Fibroblast of skin of right quadriceps (primary cell): Measurements from ENCODE around the gene UQCC2.

Experiments used
- DNase-seq: peaks from one replicate; pipeline ENCODE4 v3.0.0-alpha.2; 2013

The UQCC2 gene

GRCh38 chr6:33704215-33705066 is 7.1 kb downstream of the UQCC2 start:
- DNase-seq: no peak

DNA sequence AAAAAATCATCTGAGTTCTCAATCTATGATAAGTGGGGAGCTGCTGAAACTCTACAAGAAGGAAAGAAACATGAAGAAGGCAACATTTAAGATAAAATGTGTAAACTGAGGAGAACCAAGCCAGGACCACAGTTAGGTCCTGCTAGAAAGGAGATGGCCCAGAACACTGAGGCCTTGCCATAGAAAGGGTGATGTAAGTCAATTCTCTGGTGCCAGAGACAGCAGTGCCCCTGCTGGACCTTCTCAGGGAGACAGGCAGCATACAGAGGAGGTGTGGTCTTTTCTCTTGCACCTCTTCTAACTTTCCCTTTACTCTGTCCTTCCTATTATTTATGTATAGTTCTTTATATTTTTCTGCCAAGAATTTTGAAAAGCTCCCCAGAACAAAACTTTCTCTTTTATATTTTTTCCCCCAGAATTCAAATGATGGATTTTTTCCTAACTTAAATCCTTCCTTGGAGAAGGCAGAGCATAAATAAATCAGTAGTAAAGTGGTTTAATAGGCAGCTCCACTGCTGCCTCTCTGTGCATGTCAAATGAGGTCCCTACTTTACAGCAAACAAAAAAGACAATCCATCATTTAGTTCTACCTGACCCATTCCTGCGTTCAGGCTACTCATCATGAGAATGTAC is 9.0 kb downstream of the UQCC2 start:
- DNase-seq: peak; percentile 48

DNA sequence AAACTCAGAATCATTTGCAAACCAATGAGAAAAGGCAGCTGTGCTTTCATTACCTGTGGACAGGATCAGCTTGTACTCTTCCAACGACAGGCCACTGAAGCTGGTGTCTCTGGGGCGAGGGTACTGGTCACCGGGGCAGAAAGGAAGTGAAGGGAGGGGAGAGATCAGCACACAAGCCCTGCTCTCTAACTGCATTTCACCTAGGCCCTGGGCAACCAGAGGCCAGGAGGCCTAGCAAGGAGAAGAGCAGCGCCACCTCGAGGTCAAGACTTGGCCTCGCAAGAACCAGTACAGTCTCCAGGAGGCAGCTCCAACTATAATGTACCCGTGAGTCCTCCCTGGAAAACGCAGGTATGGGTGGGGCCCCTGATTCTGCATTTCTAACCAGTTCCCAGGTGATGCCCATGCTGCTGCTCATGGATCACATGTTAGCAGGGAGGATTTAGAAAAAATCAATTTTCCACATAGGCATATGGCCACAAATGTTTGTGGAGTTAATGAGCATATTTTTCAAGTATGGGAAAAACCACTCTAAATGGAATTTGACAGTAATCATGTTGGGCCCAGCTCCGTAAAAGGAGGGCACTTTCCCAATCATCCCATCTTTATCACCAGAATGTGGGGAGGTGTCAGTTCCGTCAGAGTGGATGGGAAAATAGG is 11.0 kb downstream of the UQCC2 start:
- DNase-seq: peak; percentile 55

GRCh38 chr6:33699739-33700138 is 11.8 kb downstream of the UQCC2 start:
- DNase-seq: no peak

DNA sequence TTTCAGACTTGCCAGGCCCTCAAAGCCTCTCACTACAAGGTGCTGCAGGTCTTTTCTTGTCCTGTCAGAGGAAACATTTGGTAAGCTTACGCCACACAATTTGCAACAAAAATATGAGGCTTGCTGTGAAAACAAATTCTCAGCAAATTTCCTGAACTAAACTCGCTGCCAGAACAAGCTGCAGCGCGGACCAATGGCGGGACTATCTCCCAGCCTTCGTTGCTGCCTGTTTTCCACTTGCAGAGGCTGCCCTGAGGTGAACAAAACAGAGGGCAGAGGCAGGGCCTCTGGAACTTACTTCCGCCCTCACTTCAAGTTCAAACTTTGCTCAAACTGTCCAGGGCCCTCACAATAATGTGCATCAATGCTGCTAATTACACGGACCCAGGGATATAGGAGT is 12.4 kb downstream of the UQCC2 start:
- DNase-seq: no peak

DNA sequence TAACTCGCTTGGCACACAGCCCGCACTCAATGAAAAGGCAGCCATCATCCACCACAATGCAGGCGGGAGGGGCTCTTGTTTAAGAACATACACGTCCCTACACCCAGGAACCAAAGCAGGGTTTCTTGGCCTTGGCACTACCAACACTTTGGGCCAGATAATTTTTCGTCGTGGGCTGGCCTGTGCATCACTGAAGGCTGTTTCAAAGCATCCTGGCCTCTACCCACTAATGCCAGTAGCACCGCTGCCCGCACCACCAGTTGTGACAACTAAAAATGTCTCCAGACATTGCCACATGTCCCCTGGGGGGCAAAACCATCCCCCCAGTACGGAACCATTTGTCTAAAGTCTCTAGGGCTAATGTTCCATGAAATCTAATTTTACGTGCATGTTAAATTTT is 13.0 kb downstream of the UQCC2 start:
- no peak for DNase-seq

GRCh38 chr6:33697845-33698244 is 13.7 kb downstream of the UQCC2 start:
- DNase-seq: no peak

DNA sequence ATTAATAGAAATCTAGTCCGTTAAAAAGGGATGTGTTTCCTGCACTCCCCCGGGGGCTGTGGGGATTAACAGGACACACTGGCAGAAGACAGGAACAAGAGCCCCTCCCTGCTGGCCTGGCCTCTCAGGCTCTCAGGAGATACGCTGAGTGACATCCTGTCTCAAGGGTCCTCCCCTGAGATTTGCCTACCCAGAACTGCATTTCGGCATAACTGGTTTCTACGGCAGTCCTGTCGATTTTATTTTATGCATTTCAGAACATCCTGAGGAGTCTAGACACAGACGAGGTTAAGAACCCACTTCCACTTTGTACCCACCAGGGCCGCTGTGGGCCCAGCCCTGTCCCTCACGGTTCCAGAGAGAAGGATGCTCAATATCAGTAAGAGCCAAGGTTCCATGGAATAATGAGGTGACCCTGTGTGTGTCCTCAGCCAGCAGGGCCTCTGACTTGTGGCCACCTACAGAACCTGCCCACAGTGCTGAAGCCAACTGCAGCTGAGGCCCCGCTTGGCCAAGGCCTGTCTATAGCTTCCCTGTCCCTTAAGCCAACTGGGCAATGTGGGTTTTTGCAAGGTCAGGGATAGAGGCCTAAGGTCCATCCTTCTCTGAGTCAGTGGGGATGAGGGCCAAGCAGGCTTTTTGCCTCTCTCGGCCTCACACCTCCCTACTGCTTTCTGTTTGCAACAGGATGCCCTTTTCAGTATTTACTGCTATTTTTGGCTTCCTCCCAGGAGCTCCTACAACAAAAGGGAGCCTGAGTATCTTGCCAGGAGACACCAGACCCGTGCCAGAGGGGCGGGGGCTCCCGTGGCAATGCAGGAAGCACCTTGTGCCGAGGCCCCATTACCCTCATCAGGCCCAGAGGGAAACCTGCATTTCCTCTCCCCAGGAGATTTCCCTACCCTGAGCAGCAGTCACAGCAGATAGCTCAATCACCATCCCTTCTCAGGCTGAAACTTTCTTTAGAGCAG is 14.7 kb downstream of the UQCC2 start:
- DNase-seq: peak; percentile 11

- no peak for DNase-seq
Observed at GRCh38 chr6:33696076-33696475, 15.4 kb downstream of the UQCC2 start.

GRCh38 chr6:33695451-33695887 is 16.0 kb downstream of the UQCC2 start:
- DNase-seq: no peak

GRCh38 chr6:33694977-33695376 is 16.5 kb downstream of the UQCC2 start:
- no peak for DNase-seq

DNA sequence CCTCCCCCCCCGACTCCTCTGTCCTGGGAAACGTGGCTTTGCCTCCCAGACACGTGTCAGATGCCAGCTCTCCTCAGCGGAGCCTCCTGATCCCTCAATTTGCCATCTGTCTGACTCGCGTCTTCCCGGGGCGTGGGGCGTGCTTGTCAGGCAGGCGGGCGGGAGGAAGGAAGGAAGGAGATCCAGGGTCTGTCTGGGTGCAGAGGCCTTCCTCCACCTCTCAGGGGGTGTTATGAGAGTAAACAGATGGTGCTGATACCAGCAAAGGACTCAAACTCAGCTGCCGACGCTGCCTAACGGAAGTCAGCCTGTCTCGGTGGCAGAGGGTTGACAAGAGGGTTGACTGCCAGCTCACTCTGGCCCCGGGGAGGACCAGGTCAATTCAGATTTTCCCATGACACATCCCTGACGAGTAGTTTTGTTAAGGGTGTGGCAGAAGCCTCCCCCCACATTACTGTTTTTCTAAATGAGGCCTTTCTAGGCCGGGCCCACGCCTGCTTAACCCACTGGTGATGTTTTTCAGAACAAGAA is 17.0 kb downstream of the UQCC2 start:
- DNase-seq: peak; percentile 58

DNA sequence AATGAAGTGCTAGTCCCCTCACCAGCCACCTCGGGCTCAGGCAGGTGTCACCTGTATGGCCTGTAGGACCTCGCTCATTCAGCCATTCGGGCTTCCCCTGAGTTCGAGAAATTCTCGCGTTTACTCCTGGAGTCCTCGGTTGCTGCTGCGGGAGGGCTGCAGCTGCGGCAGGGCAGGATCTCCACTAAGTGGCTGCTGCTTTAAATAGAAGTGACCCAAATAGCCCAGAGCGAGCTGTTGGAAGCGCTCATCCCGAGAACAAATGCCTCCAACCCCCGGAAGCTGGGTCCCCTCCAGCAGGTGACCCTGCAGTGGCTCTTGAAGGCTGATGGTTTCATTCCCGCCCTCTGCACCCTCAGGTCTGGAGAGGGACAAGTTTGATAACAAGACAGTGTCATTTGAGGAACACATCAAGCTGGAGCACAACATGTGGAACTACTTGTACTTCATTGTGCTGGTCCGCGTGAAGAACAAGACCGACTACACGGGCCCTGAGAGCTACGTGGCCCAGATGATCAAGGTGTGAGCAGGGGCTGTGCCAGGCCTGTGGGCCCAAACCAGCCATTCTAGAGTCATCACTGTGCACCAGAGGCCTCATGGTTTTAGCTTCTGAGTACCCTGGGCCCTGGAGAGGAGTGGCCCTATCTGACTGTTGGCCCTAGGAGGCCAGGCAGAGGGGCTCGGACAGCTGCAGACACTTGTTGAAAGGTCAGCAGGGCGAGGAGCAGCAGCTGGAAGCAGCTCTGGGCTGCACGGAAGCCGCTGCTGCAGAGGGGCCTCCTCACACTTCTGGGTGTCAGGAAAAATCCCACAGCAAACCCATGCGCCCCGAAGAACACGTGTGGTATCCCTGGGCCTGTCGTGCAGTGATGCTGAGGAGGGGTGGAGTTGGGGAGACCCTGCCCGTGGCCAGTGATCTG is 18.1 kb downstream of the UQCC2 start:
- DNase-seq: no peak

- DNase-seq: no peak
Observed at GRCh38 chr6:33692760-33693158, 18.7 kb downstream of the UQCC2 start.

DNA sequence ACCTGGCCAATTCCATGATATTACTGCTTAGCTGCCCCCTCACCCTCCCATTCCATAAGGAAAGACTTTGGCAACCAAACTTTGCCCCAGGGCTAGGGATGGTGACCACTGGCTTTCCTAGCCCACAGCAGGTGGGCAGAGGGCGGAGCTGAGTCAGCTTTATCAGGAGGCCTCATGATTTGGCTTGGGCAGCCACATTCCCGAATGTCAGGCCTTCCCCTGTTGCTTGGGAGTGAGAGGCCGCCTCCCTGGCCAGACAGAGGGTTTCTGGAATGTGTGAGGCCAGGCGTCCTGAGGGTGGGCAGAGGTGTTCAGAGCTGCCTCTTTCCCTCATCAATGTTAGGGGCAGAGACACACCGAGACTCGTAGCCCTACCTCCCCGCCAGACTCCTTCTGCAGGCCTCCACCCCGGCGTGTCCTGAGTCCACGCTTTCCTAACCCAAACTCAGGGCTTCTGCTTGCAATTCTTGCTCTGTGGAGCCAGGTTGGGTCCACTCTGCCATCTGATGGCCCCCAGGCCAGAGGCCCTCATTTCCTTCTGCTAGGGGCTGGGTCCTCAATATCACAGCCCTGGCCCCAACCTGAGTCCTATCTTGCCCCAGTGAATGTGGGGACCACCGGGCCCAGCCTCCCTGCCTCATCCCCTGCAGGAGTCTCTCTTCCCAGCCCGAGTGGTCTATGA is 19.3 kb downstream of the UQCC2 start:
- no peak for DNase-seq

GRCh38 chr6:33691456-33692077 is 19.9 kb downstream of the UQCC2 start:
- no peak for DNase-seq

GRCh38 chr6:33690766-33691165 is 20.7 kb downstream of the UQCC2 start:
- no peak for DNase-seq

- no peak for DNase-seq
Observed at GRCh38 chr6:33689879-33690278, 21.6 kb downstream of the UQCC2 start.

GRCh38 chr6:33689148-33689494 is 22.4 kb downstream of the UQCC2 start:
- no peak for DNase-seq

DNA sequence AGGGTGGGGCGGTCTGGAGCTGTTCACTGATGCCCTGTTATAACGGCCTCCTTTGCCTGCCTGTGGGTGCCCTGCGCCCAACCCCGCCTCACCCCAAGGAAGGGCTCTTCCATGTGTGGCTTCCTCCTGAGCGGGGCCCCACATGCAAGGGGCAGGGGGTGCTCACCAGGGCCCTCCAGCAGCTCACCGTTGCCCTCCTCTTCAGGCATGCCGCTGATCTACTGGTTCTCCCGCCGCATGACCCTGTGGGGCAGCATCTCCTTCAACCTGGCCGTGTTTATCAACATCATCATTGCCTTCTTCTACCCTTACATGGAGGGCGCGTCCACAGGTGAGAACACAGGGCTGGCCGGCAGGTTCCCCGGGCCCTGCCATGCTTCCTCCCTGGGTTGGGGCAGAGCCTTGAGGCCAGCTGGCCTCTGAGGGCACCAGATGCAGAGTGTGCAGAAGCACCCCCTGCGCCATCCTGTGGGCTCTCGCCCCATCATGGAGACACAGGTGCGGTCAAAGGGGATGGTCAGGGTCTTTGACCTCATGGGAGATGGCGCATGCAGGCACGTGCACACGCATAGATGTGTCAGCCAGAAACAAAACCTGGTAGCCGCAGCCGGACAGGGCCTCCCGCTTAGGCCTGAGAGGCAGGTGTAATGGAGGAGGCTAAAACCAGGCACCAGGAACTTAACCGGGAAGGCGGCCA is 22.9 kb downstream of the UQCC2 start:
- DNase-seq: no peak
